ENCODE measurements around the gene PAPPA2.

DNA sequence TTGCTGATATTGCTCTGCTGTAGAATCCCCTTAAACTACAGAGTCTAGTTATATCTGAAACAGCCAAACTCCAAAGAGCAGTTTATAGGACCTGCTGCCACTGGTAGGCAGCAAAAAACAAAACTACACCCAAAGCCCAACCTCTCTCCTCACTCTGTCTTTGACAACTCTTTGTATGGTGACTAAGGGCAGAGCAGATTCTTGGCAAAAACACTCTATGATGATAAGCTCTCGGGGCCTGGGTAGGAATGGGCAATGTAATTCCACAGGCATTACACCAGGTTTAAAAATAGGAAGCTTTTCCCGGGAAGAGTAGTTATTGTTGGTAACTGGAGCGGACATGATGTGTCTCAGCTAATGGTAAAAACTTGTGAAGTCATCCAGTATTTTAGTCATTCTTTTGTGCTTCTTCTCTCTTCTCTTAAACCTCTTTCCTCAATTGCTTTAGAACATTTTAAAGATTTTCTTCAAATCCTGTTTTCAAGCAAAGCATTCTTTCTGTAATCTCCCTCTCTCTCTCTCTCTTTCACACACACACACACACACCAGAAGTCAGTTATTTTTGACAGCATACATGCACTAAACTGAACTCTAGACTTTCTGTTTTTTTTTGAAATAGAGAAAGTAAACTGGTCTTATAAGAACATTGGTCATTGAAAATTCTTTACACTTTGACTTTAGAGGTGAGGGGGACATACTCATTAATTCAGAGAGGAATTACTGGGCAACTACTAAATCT, 193.5 kb downstream of the PAPPA2 start:
- TF ChIP-seq, protein P1, sequence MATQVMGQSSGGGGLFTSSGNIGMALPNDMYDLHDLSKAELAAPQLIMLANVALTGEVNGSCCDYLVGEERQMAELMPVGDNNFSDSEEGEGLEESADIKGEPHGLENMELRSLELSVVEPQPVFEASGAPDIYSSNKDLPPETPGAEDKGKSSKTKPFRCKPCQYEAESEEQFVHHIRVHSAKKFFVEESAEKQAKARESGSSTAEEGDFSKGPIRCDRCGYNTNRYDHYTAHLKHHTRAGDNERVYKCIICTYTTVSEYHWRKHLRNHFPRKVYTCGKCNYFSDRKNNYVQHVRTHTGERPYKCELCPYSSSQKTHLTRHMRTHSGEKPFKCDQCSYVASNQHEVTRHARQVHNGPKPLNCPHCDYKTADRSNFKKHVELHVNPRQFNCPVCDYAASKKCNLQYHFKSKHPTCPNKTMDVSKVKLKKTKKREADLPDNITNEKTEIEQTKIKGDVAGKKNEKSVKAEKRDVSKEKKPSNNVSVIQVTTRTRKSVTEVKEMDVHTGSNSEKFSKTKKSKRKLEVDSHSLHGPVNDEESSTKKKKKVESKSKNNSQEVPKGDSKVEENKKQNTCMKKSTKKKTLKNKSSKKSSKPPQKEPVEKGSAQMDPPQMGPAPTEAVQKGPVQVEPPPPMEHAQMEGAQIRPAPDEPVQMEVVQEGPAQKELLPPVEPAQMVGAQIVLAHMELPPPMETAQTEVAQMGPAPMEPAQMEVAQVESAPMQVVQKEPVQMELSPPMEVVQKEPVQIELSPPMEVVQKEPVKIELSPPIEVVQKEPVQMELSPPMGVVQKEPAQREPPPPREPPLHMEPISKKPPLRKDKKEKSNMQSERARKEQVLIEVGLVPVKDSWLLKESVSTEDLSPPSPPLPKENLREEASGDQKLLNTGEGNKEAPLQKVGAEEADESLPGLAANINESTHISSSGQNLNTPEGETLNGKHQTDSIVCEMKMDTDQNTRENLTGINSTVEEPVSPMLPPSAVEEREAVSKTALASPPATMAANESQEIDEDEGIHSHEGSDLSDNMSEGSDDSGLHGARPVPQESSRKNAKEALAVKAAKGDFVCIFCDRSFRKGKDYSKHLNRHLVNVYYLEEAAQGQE (tag by site-specific recombination; IDR thresholded peaks at IDR 0.05) = no peak
- TF ChIP-seq, protein P2, sequence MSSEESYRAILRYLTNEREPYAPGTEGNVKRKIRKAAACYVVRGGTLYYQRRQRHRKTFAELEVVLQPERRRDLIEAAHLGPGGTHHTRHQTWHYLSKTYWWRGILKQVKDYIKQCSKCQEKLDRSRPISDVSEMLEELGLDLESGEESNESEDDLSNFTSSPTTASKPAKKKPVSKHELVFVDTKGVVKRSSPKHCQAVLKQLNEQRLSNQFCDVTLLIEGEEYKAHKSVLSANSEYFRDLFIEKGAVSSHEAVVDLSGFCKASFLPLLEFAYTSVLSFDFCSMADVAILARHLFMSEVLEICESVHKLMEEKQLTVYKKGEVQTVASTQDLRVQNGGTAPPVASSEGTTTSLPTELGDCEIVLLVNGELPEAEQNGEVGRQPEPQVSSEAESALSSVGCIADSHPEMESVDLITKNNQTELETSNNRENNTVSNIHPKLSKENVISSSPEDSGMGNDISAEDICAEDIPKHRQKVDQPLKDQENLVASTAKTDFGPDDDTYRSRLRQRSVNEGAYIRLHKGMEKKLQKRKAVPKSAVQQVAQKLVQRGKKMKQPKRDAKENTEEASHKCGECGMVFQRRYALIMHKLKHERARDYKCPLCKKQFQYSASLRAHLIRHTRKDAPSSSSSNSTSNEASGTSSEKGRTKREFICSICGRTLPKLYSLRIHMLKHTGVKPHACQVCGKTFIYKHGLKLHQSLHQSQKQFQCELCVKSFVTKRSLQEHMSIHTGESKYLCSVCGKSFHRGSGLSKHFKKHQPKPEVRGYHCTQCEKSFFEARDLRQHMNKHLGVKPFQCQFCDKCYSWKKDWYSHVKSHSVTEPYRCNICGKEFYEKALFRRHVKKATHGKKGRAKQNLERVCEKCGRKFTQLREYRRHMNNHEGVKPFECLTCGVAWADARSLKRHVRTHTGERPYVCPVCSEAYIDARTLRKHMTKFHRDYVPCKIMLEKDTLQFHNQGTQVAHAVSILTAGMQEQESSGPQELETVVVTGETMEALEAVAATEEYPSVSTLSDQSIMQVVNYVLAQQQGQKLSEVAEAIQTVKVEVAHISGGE (tag by site-specific recombination; conservative IDR thresholded peaks at IDR 0.05; ENCODE audit: low read depth) = no peak
- TF ChIP-seq, protein P3, sequence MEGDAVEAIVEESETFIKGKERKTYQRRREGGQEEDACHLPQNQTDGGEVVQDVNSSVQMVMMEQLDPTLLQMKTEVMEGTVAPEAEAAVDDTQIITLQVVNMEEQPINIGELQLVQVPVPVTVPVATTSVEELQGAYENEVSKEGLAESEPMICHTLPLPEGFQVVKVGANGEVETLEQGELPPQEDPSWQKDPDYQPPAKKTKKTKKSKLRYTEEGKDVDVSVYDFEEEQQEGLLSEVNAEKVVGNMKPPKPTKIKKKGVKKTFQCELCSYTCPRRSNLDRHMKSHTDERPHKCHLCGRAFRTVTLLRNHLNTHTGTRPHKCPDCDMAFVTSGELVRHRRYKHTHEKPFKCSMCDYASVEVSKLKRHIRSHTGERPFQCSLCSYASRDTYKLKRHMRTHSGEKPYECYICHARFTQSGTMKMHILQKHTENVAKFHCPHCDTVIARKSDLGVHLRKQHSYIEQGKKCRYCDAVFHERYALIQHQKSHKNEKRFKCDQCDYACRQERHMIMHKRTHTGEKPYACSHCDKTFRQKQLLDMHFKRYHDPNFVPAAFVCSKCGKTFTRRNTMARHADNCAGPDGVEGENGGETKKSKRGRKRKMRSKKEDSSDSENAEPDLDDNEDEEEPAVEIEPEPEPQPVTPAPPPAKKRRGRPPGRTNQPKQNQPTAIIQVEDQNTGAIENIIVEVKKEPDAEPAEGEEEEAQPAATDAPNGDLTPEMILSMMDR (tag by site-specific recombination; IDR thresholded peaks at IDR 0.05) = no peak
- no peak for TF ChIP-seq ZNF510 (tag by site-specific recombination; IDR thresholded peaks at IDR 0.05; ENCODE audit: insufficient replicate concordance)
- no peak for TF ChIP-seq TCF7L2 (IDR thresholded peaks at IDR 0.05; ENCODE audit: borderline replicate concordance, low read depth, low read length)
- no peak for TF ChIP-seq ZNF548 (tag by site-specific recombination; IDR thresholded peaks at IDR 0.05)
